SK-N-SH (cell line): ENCODE results near the gene FAM177B.
A peak's percentile ranks its signal among the peaks of the same experiment; 100 is the strongest.

Experiments
- CTCF ChIP-seq: fragments of 200-600 bp; sonication (generic); IDR thresholded peaks from 2 replicates; pipeline ENCODE4 v1.6.1; 2017; ENCODE audit warnings: antibody characterized with exemption, mild to moderate bottlenecking, moderate library complexity
- ELF1 ChIP-seq: IDR thresholded peaks from 2 replicates; pipeline ENCODE4 v1.4.0; 2012
- GABPA ChIP-seq: IDR thresholded peaks from 2 replicates; pipeline ENCODE4 v1.4.0; 2012; ENCODE audit warnings: low read depth, mild to moderate bottlenecking
- MAX ChIP-seq: IDR thresholded peaks from 2 replicates; pipeline ENCODE4 v1.4.0; 2012; ENCODE audit warnings: low read depth
- NFIC ChIP-seq: IDR thresholded peaks from 2 replicates; pipeline ENCODE4 v1.4.0; 2012; ENCODE audit warnings: borderline replicate concordance
- POLR2AphosphoS5 ChIP-seq: IDR thresholded peaks from 2 replicates; pipeline ENCODE4 v1.6.1; 2012; ENCODE audit warnings: low read depth, low read length
- RCOR1 ChIP-seq: fragments of 150-350 bp; IDR thresholded peaks from 2 replicates; pipeline ENCODE4 v1.6.1; 2017; ENCODE audit warnings: antibody characterized with exemption, low read length
- REST ChIP-seq: IDR thresholded peaks from 2 replicates; pipeline ENCODE4 v1.6.1; 2012; ENCODE audit warnings: mild to moderate bottlenecking, low read depth, low read length, moderate library complexity
- SMC3 ChIP-seq: IDR thresholded peaks from 2 replicates; pipeline ENCODE4 v1.6.1; 2012; ENCODE audit warnings: low read depth, low read length, improper control_type of control experiment

GRCh38 chr1:222794656-222795474 is 57.9 kb downstream of the FAM177B start:
- TF ChIP-seq GABPA (no peak), REST (no peak), NFIC (no peak), CTCF (peak; percentile 20; the same call in 1 of the 2 replicates), ELF1 (no peak), MAX (no peak), POLR2AphosphoS5 (no peak), RCOR1 (no peak), SMC3 (peak; percentile 43)
